Measurements from ENCODE around the gene WDR7.

DNA sequence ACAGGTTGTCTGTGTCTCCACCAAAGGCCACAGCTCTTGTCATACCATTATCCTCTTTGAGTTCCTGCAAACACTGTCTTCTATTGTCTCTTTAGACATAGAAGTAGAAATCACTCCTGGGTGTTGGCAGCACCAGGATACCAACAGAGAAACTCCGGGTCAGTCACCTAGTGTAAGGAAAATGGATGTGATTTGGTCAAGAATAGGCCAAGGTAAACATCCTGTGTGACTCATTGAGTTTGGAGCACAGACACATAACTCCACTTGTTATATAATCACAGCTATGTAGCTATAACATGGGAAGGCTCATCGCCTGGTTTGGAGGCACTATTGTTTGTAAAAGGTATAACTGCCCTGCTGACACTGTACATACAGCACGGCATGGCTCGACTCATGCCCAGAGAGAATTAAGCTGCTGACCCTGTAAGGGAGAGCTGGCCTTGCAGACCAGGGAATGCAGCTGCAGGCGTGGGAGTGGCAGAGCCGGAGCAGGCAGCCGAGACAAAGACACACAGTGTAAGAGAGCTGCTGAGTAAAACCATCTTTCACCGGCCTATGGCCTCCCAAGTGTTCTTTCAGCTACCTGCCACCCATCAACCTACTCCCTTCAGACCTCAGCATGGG is 9.3 kb upstream of the WDR7 start:
- TF ChIP-seq POLR2A (IDR thresholded peaks at IDR 0.05; ENCODE audit: low read depth, low read length) = no peak
- no peak for TF ChIP-seq MAFK (IDR thresholded peaks at IDR 0.05; ENCODE audit: low read depth, low read length)
